Vagina (tissue), 2 donors: ENCODE results near the gene NHP2. TPM values are rescaled to one million over a fixed set of nuclear protein-coding genes. Genes with fewer than 3 reads are reported as not detected.
"Not testable (repeated sequence)": the region's sequence is repeated elsewhere in the genome, so short reads cannot be mapped to it uniquely, and the experiment has no call there.

Experiments
- DNase-seq, 2 donors: peaks; one replicate each; pipeline ENCODE4 v3.0.0-alpha.2; 2017; ENCODE audit errors: extremely low spot score in 2 of 2
- H3K27ac ChIP-seq: fragments of 200-600 bp; sonication (generic); one replicate; pipeline ENCODE4 v1.5.1; 2019
- H3K27me3 ChIP-seq: fragments of 200-600 bp; sonication (generic); one replicate; pipeline ENCODE4 v1.5.1; 2019
- H3K36me3 ChIP-seq, 2 donors: fragments of 200-600 bp; sonication (generic); one replicate each; pipeline ENCODE4 v1.5.1; 2017 to 2019
- H3K4me1 ChIP-seq: fragments of 200-600 bp; sonication (generic); one replicate; pipeline ENCODE4 v1.5.1; 2019
- H3K4me3 ChIP-seq, 2 donors: fragments of 200-600 bp; sonication (generic); 1 replicate in 1 of 2; 2 replicates in 1 of 2; pipeline ENCODE4 v1.5.1; 2016 to 2019
- H3K9me3 ChIP-seq: fragments of 200-600 bp; sonication (generic); one replicate; pipeline ENCODE4 v1.5.1; 2019
- POLR2A ChIP-seq, 2 donors: fragments of 450-650 bp; IDR thresholded peaks; one replicate each; pipeline ENCODE4 v1.6.1; 2017; ENCODE audit warnings: antibody characterized with exemption in 2 of 2, mild to moderate bottlenecking in 2 of 2, moderate library complexity in 2 of 2
- POLR2AphosphoS5 ChIP-seq, 2 donors: sonication (generic); formaldehyde crosslinking; IDR thresholded peaks; one replicate each; pipeline ENCODE4 v1.9.0; 2017; ENCODE audit warnings: antibody characterized with exemption in 2 of 2, mild to moderate bottlenecking in 2 of 2, low read depth in 1 of 2; ENCODE audit not compliant: insufficient read depth in 1 of 2
- intact Hi-C: fragments of 100-400 bp; cut with DNase I; formaldehyde crosslinking; loops from one replicate; pipeline ENCODE4 v1.15.1; 2023
- total RNA-seq: library from RNA; depleted of rRNA; stranded (reverse); fragments of >200 nt; gene quantifications from one replicate; pipeline ENCODE4 v1.2.3, GENCODE V29; 2016
- TF ChIP-seq, protein P1 (sequence below), 3 experiments: fragments of 450-650 bp in 2 of 3; fragments of 200-600 bp in 1 of 3; sonication (generic) in 1 of 3; IDR thresholded peaks; one replicate each; pipeline ENCODE4 v1.5.1; 2017 to 2019; ENCODE audit warnings: antibody characterized with exemption in 3 of 3, mild to moderate bottlenecking in 2 of 3, moderate library complexity in 2 of 3

Gene NHP2
- total RNA-seq, 1 donor from 2014 or later: 172 TPM

- Histone ChIP-seq H3K36me3 (peaks cover 0 to 30% of the 10 kb centered on the region in 2 donors), H3K27me3 (no peaks in the 10 kb centered on the region)
- intact Hi-C loops: no loop called here
Measured at GRCh38 chr5:178137991-178138390, 15.7 kb downstream of the NHP2 start.

GRCh38 chr5:178136990-178137389, 16.7 kb downstream of the NHP2 start:
- intact Hi-C loops: no loop called here
- no peak for TF ChIP-seq POLR2AphosphoS5 (IDR thresholded peaks at IDR 0.05; ENCODE audit: insufficient read depth in 1 of 2, low read depth in 1 of 2)
- Histone ChIP-seq H3K27me3 (no peaks in the 10 kb centered on the region), H3K27ac (no peak overlapping the region), H3K4me1 (peaks cover 5% of the 10 kb centered on the region), H3K36me3 (peaks cover 0 to 21% of the 10 kb centered on the region in 2 donors), H3K9me3 (no peaks in the 10 kb centered on the region), H3K4me3 (no peak overlapping the region)
- DNase-seq: no peak

More at GRCh38 chr5:178137991-178138390, 15.7 kb downstream of the NHP2 start:
- no peak overlapping the region for H3K4me3 ChIP-seq
- H3K27ac ChIP-seq: no peak overlapping the region
- no peaks in the 10 kb centered on the region for H3K9me3 ChIP-seq
- H3K4me1 ChIP-seq: no peaks in the 10 kb centered on the region
- TF ChIP-seq POLR2AphosphoS5 (IDR thresholded peaks at IDR 0.05; ENCODE audit: insufficient read depth in 1 of 2, low read depth in 1 of 2) (no peak), POLR2A (IDR thresholded peaks at IDR 0.05) (no peak)
- TF ChIP-seq, protein P1, sequence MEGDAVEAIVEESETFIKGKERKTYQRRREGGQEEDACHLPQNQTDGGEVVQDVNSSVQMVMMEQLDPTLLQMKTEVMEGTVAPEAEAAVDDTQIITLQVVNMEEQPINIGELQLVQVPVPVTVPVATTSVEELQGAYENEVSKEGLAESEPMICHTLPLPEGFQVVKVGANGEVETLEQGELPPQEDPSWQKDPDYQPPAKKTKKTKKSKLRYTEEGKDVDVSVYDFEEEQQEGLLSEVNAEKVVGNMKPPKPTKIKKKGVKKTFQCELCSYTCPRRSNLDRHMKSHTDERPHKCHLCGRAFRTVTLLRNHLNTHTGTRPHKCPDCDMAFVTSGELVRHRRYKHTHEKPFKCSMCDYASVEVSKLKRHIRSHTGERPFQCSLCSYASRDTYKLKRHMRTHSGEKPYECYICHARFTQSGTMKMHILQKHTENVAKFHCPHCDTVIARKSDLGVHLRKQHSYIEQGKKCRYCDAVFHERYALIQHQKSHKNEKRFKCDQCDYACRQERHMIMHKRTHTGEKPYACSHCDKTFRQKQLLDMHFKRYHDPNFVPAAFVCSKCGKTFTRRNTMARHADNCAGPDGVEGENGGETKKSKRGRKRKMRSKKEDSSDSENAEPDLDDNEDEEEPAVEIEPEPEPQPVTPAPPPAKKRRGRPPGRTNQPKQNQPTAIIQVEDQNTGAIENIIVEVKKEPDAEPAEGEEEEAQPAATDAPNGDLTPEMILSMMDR (IDR thresholded peaks at IDR 0.05): no peak
- DNase-seq: no peak

DNA sequence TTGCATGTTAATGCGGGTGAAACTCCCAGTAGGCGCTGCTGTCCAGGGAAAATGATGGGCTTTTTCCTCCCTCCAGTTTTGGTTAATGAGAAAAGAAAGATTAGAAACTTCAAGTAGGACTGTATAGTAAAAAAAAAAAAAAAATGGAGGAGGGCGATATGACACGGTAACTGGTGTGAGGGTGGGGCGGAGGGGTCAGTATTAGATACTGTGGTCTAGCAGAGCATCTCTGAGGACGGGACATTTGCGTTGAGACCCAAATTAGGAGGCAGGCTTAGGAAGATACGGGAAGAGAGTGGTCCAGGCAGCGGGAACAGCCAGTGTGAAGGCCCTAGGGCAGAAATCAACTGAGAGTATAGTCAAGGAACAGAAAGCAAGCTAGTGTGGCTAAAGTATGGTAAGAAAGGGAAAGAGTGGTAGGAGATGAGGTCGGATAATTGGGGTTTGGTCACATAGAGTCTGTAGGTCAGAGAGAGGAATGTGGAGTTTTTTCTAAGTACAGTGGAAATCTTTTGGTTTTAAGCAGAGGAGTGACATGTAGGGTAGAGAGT, 22.2 kb downstream of the NHP2 start:
- Histone ChIP-seq H3K4me1 (peaks cover 18% of the 10 kb centered on the region), H3K27ac (peak overlapping the region; percentile 83), H3K36me3 (peaks cover 0 to 12% of the 10 kb centered on the region in 2 donors), H3K9me3 (no peaks in the 10 kb centered on the region), H3K27me3 (no peaks in the 10 kb centered on the region), H3K4me3 (peak overlapping the region; percentile 62 to 85)
- intact Hi-C loops: no loop called here
- TF ChIP-seq, protein P1 (IDR thresholded peaks at IDR 0.05): no peak
- no peak for DNase-seq

DNA sequence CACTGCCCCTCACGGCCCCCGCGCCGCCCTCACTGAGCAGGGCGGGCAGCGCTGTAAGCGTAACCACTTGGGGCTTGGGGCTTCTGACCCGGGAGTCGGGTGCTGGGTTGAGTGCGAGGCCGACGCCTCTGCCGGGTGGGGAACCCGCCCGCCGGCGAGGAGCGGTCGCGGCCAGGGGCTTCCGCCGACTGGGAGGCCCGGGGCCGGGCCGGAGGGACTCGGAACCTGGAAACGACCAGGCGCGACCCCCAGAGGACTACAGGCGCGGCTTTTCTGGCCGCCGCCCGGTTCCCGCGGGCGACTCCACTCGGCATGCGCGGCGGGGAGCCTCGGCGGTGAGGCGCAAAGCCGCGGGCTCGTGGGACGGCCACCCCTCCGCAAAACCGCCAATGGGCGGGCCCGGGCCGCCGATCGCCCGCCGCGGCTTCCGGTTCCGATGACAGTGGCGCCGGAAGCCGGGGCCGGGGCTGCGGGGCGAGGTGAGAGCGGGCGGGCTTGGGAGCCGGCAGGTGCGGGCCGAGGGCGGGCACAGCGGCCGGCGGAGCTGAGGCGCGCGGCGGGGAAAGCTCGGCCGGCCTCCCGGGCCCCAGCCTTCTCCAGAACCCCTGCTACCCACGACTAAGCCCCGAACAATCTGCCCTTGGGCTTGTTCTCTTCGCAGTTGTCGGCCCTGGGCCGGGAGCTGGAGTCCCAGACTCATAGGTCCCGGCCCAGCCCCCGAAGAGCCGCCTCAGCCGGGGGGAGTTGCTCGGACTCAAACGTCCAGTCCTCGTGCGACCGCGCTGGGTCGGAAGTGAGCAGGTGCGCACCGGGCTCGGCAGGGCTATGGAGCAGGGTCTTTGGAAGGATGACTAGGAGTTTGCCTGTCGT, 22.9 kb downstream of the NHP2 start, which contains the start of gene RMND5B:
RMND5B (plus strand) TSS at position 439 of the 870 bp plus-strand sequence. CDS start 7,106 bp downstream, outside the sequence.
- TF ChIP-seq, protein P1 (IDR thresholded peaks at IDR 0.05): no peak
- TF ChIP-seq POLR2AphosphoS5 (IDR thresholded peaks at IDR 0.05; ENCODE audit: insufficient read depth in 1 of 2, low read depth in 1 of 2): peak in 1 of 2 donors; percentile 73
- no peak for TF ChIP-seq POLR2A (IDR thresholded peaks at IDR 0.05)
- H3K27ac ChIP-seq: peak within 1 kb of the TSS; percentile 83
- peaks cover 0 to 12% of the 10 kb centered on the region in 2 donors for H3K36me3 ChIP-seq
- H3K27me3 ChIP-seq: no peaks in the 10 kb centered on the region
- peak within 1 kb of the TSS; percentile 62 to 85 for H3K4me3 ChIP-seq
- peaks cover 18% of the 10 kb centered on the region for H3K4me1 ChIP-seq
- intact Hi-C loops: no loop called here
- H3K9me3 ChIP-seq: no peaks in the 10 kb centered on the region
- no peak for DNase-seq

DNA sequence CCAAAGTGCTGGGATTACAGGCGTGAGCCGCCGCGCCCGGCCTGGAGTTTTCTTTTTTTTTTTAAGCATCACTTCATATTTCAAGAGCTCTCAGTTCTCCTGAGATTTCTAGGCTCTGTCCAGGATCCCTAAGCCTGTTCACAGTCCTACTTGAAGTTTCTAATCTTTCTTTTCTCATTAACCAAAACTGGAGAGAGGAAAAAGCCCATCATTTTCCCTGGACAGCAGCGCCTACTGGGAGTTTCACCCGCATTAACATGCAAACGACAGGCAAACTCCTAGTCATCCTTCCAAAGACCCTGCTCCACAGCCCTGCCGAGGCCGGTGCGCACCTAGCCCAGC, 23.5 kb downstream of the NHP2 start:
- peak overlapping the region; percentile 62 to 85 for H3K4me3 ChIP-seq
- DNase-seq, H3K27me3 ChIP-seq, H3K9me3 ChIP-seq, intact Hi-C loops: not testable (repeated sequence)
- H3K4me1 ChIP-seq: peaks cover 19% of the 10 kb centered on the region
- peak overlapping the region; percentile 83 for H3K27ac ChIP-seq
- peaks cover 0 to 11% of the 10 kb centered on the region in 2 donors for H3K36me3 ChIP-seq

DNA sequence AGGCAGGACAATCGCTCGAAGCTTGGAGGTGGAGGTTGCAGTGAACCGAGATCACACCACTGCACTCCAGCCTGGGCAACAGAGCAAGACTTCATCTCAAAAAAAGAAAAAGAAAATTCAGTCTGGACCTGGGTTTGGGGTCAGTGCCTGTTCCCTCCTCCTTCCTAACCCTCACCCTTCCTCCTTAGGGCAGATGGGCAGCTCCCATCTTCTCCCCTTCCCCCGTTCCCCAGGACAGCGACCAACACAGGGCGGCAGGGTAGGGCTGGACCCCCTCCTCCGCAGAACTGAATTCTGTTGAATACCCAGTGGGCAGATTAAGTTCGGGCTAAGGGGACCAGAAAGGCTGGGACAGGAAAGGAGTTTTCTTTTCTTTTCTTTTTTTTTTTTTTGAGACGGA, 24.4 kb downstream of the NHP2 start:
- Histone ChIP-seq H3K4me1 (peaks cover 26% of the 10 kb centered on the region), H3K27ac (no peak overlapping the region), H3K27me3 (no peaks in the 10 kb centered on the region), H3K9me3 (no peaks in the 10 kb centered on the region), H3K4me3 (no peak overlapping the region), H3K36me3 (peaks cover 0 to 2% of the 10 kb centered on the region in 2 donors)
- TF ChIP-seq POLR2AphosphoS5 (IDR thresholded peaks at IDR 0.05; ENCODE audit: insufficient read depth in 1 of 2, low read depth in 1 of 2): no peak
- TF ChIP-seq, protein P1 (IDR thresholded peaks at IDR 0.05): no peak
- no peak for TF ChIP-seq POLR2A (IDR thresholded peaks at IDR 0.05)
- intact Hi-C loops: no loop called here
- DNase-seq: no peak

DNA sequence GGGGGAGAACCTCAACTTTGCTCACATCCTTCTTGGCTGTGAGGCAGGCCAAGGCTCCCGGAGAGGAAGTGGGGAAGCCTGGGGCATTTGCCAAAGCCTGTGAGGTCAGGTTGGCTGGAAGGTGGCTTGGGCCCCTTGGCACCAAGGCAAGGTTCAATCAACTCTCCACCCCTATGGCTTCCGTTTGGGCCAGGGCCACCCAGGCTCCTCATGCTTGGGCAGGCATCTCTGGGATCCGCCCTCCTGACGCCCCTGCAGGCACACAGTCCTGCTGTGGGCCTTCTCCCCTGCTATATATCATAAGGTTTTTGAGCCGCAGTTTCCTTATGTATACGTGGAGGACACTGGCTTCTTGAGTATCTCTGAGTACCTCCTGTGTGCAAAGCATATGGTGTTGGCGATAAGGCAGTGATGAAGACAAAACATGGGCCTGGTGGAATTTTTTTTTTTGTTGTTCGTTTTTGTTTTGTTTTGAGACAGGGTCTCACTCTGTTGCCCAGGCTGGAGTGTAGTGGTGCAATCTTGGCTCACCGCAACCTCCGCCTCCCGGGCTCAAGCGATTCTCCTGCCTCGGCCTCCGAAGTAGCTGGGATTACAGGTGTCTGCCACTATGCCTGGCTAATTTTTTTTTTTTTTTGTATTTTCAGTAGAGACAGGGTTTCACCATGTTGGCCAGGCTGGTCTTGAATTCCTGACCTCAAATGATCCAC, 26.2 kb downstream of the NHP2 start:
- intact Hi-C loops, H3K4me3 ChIP-seq: not testable (repeated sequence)

More for the DNA sequence above, 26.2 kb downstream of the NHP2 start:
- H3K36me3 ChIP-seq, H3K9me3 ChIP-seq, H3K27me3 ChIP-seq, H3K27ac ChIP-seq, DNase-seq: not testable (repeated sequence)
- peaks cover 39% of the 10 kb centered on the region for H3K4me1 ChIP-seq
